ENCODE measurements around the gene EHBP1.

DNA sequence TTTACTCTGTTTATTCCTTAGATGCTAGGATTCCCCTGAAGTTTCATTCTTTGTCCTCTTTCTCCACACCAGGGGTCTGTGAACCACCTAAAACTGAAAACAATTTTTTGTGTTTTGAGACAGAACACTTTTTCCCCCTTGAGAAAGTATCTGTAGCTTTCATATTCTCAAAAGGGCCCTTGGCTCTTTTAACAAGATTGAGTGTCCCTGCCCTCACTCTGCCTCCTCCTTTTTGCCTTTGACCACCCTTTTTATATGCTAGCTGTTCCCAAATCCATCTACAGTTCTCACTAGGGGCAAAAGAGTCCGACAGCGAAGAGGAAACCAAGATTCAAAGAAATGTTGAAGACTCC, 883 bp upstream of the EHBP1 start:
- TF ChIP-seq, protein P1, sequence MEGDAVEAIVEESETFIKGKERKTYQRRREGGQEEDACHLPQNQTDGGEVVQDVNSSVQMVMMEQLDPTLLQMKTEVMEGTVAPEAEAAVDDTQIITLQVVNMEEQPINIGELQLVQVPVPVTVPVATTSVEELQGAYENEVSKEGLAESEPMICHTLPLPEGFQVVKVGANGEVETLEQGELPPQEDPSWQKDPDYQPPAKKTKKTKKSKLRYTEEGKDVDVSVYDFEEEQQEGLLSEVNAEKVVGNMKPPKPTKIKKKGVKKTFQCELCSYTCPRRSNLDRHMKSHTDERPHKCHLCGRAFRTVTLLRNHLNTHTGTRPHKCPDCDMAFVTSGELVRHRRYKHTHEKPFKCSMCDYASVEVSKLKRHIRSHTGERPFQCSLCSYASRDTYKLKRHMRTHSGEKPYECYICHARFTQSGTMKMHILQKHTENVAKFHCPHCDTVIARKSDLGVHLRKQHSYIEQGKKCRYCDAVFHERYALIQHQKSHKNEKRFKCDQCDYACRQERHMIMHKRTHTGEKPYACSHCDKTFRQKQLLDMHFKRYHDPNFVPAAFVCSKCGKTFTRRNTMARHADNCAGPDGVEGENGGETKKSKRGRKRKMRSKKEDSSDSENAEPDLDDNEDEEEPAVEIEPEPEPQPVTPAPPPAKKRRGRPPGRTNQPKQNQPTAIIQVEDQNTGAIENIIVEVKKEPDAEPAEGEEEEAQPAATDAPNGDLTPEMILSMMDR (conservative IDR thresholded peaks at IDR 0.05; ENCODE audit: low read depth in 2 of 2): no peak
- TF ChIP-seq EZH2 (IDR thresholded peaks at IDR 0.05; ENCODE audit: low read depth, unreplicated experiment): no peak
- TF ChIP-seq, protein P2, sequence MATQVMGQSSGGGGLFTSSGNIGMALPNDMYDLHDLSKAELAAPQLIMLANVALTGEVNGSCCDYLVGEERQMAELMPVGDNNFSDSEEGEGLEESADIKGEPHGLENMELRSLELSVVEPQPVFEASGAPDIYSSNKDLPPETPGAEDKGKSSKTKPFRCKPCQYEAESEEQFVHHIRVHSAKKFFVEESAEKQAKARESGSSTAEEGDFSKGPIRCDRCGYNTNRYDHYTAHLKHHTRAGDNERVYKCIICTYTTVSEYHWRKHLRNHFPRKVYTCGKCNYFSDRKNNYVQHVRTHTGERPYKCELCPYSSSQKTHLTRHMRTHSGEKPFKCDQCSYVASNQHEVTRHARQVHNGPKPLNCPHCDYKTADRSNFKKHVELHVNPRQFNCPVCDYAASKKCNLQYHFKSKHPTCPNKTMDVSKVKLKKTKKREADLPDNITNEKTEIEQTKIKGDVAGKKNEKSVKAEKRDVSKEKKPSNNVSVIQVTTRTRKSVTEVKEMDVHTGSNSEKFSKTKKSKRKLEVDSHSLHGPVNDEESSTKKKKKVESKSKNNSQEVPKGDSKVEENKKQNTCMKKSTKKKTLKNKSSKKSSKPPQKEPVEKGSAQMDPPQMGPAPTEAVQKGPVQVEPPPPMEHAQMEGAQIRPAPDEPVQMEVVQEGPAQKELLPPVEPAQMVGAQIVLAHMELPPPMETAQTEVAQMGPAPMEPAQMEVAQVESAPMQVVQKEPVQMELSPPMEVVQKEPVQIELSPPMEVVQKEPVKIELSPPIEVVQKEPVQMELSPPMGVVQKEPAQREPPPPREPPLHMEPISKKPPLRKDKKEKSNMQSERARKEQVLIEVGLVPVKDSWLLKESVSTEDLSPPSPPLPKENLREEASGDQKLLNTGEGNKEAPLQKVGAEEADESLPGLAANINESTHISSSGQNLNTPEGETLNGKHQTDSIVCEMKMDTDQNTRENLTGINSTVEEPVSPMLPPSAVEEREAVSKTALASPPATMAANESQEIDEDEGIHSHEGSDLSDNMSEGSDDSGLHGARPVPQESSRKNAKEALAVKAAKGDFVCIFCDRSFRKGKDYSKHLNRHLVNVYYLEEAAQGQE (IDR thresholded peaks at IDR 0.05; ENCODE audit: unreplicated experiment): no peak
- TF ChIP-seq POLR2AphosphoS5 (IDR thresholded peaks at IDR 0.05; ENCODE audit: low read depth): no peak
- TF ChIP-seq CREB1 (CRISPR knock-in tag; IDR thresholded peaks at IDR 0.05; ENCODE audit: low read depth): no peak
- no peak for TF ChIP-seq JUNB (IDR thresholded peaks at IDR 0.05; ENCODE audit: unreplicated experiment)
- TF ChIP-seq NANOG (IDR thresholded peaks at IDR 0.05; ENCODE audit: borderline replicate concordance): no peak
- no peak for TF ChIP-seq EZH2phosphoT487 (IDR thresholded peaks at IDR 0.05; ENCODE audit: unreplicated experiment)
- no peak for TF ChIP-seq STAT1 (IDR thresholded peaks at IDR 0.05; ENCODE audit: unreplicated experiment)

All from GM23338 (cell line).